DND-41 (cell line): Measurements from ENCODE around the gene STK16.
A peak's percentile ranks its signal among the peaks of the same experiment; 100 is the strongest.

Experiments used
- ATAC-seq: fragments of 200-7000 bp; cut with Tn5 transposase; 3 replicates; pipeline ENCODE4 v1.9.1; 2021; ENCODE audit warnings: low read depth; ENCODE audit not compliant: insufficient read depth
- DNase-seq: peaks from one replicate; pipeline ENCODE4 v3.0.0-alpha.2; 2020
- H2AFZ ChIP-seq: 2 replicates; pipeline ENCODE4 v1.6.0; 2012; ENCODE audit warnings: low read depth, low read length
- H3K27ac ChIP-seq: 2 replicates; pipeline ENCODE4 v1.5.1; 2012; ENCODE audit warnings: low read length, inconsistent platforms
- H3K27me3 ChIP-seq: fragments of 200-600 bp; sonication (generic); 2 replicates; pipeline ENCODE4 v1.6.0; 2012; ENCODE audit warnings: low read length, mild to moderate bottlenecking, inconsistent platforms; ENCODE audit not compliant: insufficient read depth, poor library complexity
- H3K36me3 ChIP-seq: 2 replicates; pipeline ENCODE4 v1.5.1; 2012; ENCODE audit warnings: low read length, inconsistent platforms; ENCODE audit not compliant: insufficient read depth
- H3K4me1 ChIP-seq: 2 replicates; pipeline ENCODE4 v1.5.1; 2012; ENCODE audit warnings: mild to moderate bottlenecking, low read length; ENCODE audit not compliant: insufficient read depth
- H3K4me2 ChIP-seq: 2 replicates; pipeline ENCODE4 v1.6.0; 2012; ENCODE audit warnings: mild to moderate bottlenecking, moderate library complexity, low read length, inconsistent platforms; ENCODE audit not compliant: insufficient read depth
- H3K4me3 ChIP-seq, 2 experiments: fragments of 200-600 bp in 1 of 2; shearing (Covaris generic) in 1 of 2; 2 replicates each; pipeline ENCODE4 v1.5.1; 2012 to 2016; ENCODE audit warnings: inconsistent platforms in 2 of 2, low read length in 2 of 2, mild to moderate bottlenecking in 2 of 2, low read depth in 1 of 2, moderate library complexity in 1 of 2
- H3K79me2 ChIP-seq: 2 replicates; pipeline ENCODE4 v1.6.0; 2012; ENCODE audit warnings: low read length, inconsistent platforms; ENCODE audit not compliant: insufficient read depth
- H3K9ac ChIP-seq: 2 replicates; pipeline ENCODE4 v1.6.0; 2012; ENCODE audit warnings: low read depth, mild to moderate bottlenecking, inconsistent platforms, low read length, moderate library complexity
- H3K9me3 ChIP-seq: 2 replicates; pipeline ENCODE4 v1.5.1; 2012; ENCODE audit warnings: low read length, moderate library complexity, mild to moderate bottlenecking, inconsistent platforms; ENCODE audit not compliant: insufficient read depth, severe bottlenecking
- H4K20me1 ChIP-seq: 2 replicates; pipeline ENCODE4 v1.6.0; 2012; ENCODE audit warnings: low read length; ENCODE audit not compliant: insufficient read depth
- CTCF ChIP-seq: IDR thresholded peaks from 2 replicates; pipeline ENCODE4 v1.5.1; 2012; ENCODE audit warnings: borderline replicate concordance, low read length, moderate library complexity, mild to moderate bottlenecking; ENCODE audit not compliant: poor library complexity, severe bottlenecking; ENCODE audit errors: extremely low read depth
- EZH2 ChIP-seq: IDR thresholded peaks from 3 replicates; pipeline ENCODE4 v1.6.1; 2012; ENCODE audit warnings: borderline replicate concordance, low read depth, mild to moderate bottlenecking, moderate library complexity, low read length, inconsistent platforms; ENCODE audit not compliant: severe bottlenecking

Gene STK16

DNA sequence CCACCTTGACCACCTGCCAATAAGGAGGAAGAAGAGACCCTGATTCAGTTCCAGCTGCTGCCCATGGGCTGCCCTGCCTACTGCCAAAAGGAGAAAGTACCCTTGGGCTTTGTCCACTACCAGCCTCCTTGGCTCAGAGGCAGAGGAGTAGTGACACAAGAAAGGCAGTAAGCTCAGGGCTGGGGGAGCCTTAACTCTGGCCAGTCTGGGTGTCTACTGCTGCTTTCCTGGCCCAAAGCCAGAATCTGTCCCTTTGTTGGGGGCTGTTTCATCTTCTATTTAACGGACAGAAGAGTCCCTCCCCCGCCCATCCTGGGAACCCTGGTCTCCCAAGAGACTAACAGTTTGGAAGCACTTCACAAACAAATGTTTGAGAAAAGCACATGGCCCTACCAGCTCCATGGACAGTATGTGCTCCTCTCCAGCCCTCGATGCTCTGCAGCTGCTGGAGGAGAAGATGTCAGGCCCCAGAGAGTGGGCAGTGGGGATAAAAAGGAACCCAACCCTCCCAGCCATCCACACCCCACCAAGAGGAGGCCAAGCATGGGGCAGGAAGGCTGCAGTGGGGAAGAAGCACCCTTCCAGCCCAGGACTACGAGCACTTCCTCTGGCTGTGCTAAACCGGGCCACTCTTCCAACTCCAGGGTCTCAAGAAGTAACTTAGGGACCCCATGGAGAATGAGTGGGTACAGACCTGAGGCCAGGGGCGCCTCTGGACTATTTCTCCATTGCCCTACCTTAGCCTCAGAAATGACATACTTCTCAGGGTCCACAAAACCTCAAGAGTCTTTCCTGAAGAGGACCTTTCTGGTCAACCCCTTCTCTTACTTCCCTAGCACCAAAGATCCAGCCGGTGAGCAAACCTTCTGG lies 17.0 kb upstream of the STK16 start:
- Histone ChIP-seq H3K4me1 (peaks cover 39% of the 10 kb centered on the region), H3K9me3 (no peaks in the 10 kb centered on the region), H3K4me2 (peak overlapping the region; percentile 86), H3K79me2 (peaks cover 51% of the 10 kb centered on the region), H3K36me3 (peaks cover 62% of the 10 kb centered on the region), H4K20me1 (peaks cover 8% of the 10 kb centered on the region; the same call in 1 of the 2 replicates), H3K9ac (peak overlapping the region; percentile 73), H3K4me3 (peak overlapping the region; percentile 43 to 74; a peak in 3 of 4 replicates), H2AFZ (peak overlapping the region; percentile 77), H3K27me3 (no peaks in the 10 kb centered on the region), H3K27ac (peak overlapping the region; percentile 80)
- DNase-seq (no peak), ATAC-seq (no peak)
- TF ChIP-seq EZH2, result no peak
- no peak for TF ChIP-seq CTCF

DNA sequence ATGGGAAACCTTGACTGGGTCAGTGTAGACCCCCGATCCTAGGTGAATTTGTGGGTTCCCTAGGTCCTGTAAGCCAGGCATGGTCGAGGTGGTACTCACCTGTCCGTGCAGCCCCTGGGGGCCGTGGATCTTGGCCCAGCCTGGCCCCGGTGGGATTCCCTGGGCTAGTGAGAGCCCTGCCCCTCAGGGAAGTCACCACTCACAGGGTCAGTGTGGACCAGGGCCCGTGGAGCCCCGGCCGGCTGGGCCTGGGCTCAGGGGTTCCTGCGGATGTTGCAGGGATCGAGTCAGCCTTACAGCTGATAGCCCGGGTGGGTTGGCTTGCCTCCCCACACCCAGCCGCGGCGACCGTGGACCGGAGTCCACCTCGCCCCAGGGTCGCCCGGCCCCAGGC lies 16.4 kb upstream of the STK16 start:
- Histone ChIP-seq H3K27me3 (no peaks in the 10 kb centered on the region), H3K9me3 (no peaks in the 10 kb centered on the region), H4K20me1 (0 out of 2 replicates have a peak, but pooled peaks cover 5% of the 10 kb centered on the region), H3K27ac (peak overlapping the region; percentile 80), H2AFZ (peak overlapping the region; percentile 77), H3K9ac (peak overlapping the region; percentile 73), H3K4me1 (peaks cover 39% of the 10 kb centered on the region), H3K4me2 (peak overlapping the region; percentile 86), H3K36me3 (peaks cover 62% of the 10 kb centered on the region), H3K4me3 (peak overlapping the region; percentile 43 to 74; a peak in 3 of 4 replicates), H3K79me2 (peaks cover 51% of the 10 kb centered on the region)
- ATAC-seq (peak; percentile 5; the same call in 1 of the 3 replicates), DNase-seq (no peak)
- no peak for TF ChIP-seq EZH2
- no peak for TF ChIP-seq CTCF

DNA sequence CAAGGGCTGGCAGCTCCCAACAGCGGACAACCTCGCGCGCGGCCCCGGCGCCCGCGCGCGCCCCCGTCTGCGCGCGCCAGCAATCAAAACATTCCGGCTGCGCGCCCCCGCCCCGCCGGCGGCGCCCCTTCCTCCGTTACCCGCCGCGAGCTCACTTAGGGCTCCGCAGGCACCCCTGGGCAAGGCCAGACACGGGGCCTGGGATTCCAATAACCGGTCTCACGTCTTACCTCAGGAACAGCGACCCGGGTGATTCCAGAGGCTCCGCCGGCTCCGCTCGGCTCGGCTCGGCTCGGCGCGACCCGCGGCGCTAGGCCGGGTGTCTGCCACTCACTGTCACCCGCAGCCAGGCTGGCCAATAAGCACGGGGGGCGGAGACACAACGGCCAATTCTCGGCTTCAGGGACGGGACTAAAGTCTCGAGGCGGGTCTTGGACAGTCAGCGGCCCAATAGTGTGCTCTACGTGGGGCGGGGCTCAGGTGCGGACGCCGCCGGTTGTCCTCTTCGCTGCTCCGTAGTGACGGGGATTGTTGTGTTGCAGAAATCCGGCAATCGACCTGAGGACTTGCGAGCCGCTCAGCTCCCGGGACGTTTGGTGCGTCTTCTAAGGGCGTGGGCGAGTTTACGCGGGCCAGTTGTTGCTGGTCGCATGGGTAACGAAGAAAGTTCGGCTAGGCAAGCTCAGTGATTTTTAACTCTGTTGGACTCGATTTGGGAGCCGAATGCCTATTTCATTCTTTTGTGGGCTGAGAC lies 15.8 kb upstream of the STK16 start, which contains the start of the genes ANKZF1 and ATG9A:
TSS of gene ANKZF1 (plus strand) at position 502 of the 754 bp plus-strand sequence. CDS start 452 bp downstream, outside the sequence.
TSS of gene ATG9A (minus strand) at position 332 of the 754 bp plus-strand sequence. CDS start 1,612 bp downstream, outside the sequence.
- Histone ChIP-seq H3K4me2 (peak within 1 kb of the TSS; percentile 86), H3K36me3 (peaks cover 62% of the 10 kb centered on the region), H2AFZ (peak within 1 kb of the TSS; percentile 77), H3K9ac (peak within 1 kb of the TSS; percentile 73), H3K79me2 (peaks cover 51% of the 10 kb centered on the region), H3K4me3 (peak within 1 kb of the TSS; percentile 43 to 74), H3K27me3 (no peaks in the 10 kb centered on the region), H3K4me1 (peaks cover 39% of the 10 kb centered on the region), H3K27ac (peak within 1 kb of the TSS; percentile 80), H3K9me3 (no peaks in the 10 kb centered on the region), H4K20me1 (0 out of 2 replicates have a peak, but pooled peaks cover 5% of the 10 kb centered on the region)
- peak; percentile 99 for DNase-seq
- no peak for TF ChIP-seq EZH2
- no peak for TF ChIP-seq CTCF
- ATAC-seq, result peak; percentile 98
